HepG2 (cell line): ENCODE results near the gene UBE2U. TPM values are rescaled to one million over a fixed set of nuclear protein-coding genes. Genes with fewer than 3 reads are reported as not detected.

Experiments
- ATAC-seq: fragments of 200-7000 bp; cut with Tn5 transposase; 3 replicates; pipeline ENCODE4 v1.9.1; 2020; ENCODE audit warnings: mild to moderate bottlenecking, moderate library complexity
- BruUV-seq: library from RNA; stranded (reverse); fragments of 400-500 nt; replicated peaks from 2 replicates; lab custom pipeline; 2021; lab: Mats Ljungman, UMichigan
- CTCF ChIA-PET: fragments of 300-600 bp; formaldehyde crosslinking; extraction: SDS; loops from one replicate; lab custom pipeline; 2021; ENCODE audit warnings: low total read pairs, inconsistent platforms, low intra/inter-chr PET ratio; lab: Yijun Ruan, JAX
- POLR2A ChIA-PET: fragments of 350-600 bp; sonication (Branson Sonifier 250); formaldehyde crosslinking; loops from one replicate; lab custom pipeline; 2020; ENCODE audit warnings: antibody characterized with exemption, inconsistent platforms; lab: Yijun Ruan, JAX
- DNase-seq: peaks from one replicate; pipeline ENCODE4 v3.0.0-alpha.2; 2015; ENCODE audit warnings: low spot score
- FAIRE-seq: peaks from 3 replicates; lab custom pipeline; 2011; peaks lifted over from hg19 to GRCh38; lab: Jason Lieb, UNC
- H2AFZ ChIP-seq: one replicate; pipeline ENCODE4 v1.6.1; 2011; ENCODE audit warnings: low read length, inconsistent platforms
- H3K27ac ChIP-seq: fragments of 300-600 bp; 3 replicates; pipeline ENCODE4 v1.8.0; 2011; ENCODE audit warnings: mixed run types, mild to moderate bottlenecking, mixed read lengths, low read length, inconsistent platforms; ENCODE audit not compliant: insufficient read depth; ENCODE audit errors: extremely low read length
- H3K27me3 ChIP-seq, 2 experiments: fragments of 200-600 bp in 1 of 2; 2 replicates in 1 of 2; 3 replicates in 1 of 2; pipeline versions ENCODE4 v1.6.0 to v1.8.0; 2011; ENCODE audit warnings: low read length in 2 of 2, mild to moderate bottlenecking in 2 of 2, moderate library complexity in 2 of 2, inconsistent platforms in 1 of 2; ENCODE audit not compliant: insufficient read depth in 2 of 2, control insufficient read depth in 1 of 2
- H3K36me3 ChIP-seq, 2 experiments: fragments of 200-600 bp in 1 of 2; replicated peaks in 1 of 2; 2 replicates in 1 of 2; 3 replicates in 1 of 2; pipeline versions ENCODE4 v1.5.1 to v1.8.0; 2011; ENCODE audit warnings: low read length in 2 of 2, inconsistent platforms in 1 of 2; ENCODE audit not compliant: insufficient read depth in 2 of 2, control insufficient read depth in 1 of 2
- H3K4me1 ChIP-seq: 2 replicates; pipeline ENCODE4 v1.5.1; 2012; ENCODE audit warnings: low read length, inconsistent platforms; ENCODE audit not compliant: insufficient read depth
- H3K4me2 ChIP-seq: 2 replicates; pipeline ENCODE4 v1.6.0; 2011; ENCODE audit warnings: low read depth, low read length, inconsistent platforms
- H3K4me3 ChIP-seq, 3 experiments: fragments of 200-600 bp in 1 of 3; sonication (generic), shearing (Covaris generic) in 1 of 3; replicated peaks in 1 of 3; 2 replicates each; pipeline ENCODE4 v1.5.1; 2011 to 2016; ENCODE audit warnings: low read length in 3 of 3, inconsistent platforms in 2 of 3, low read depth in 2 of 3, mild to moderate bottlenecking in 2 of 3, control low read depth in 1 of 3, mixed read lengths in 1 of 3; ENCODE audit not compliant: insufficient read depth in 1 of 3
- H3K79me2 ChIP-seq: one replicate; pipeline ENCODE4 v1.6.1; 2011; ENCODE audit warnings: low read length, inconsistent platforms; ENCODE audit not compliant: insufficient read depth
- H3K9ac ChIP-seq: 2 replicates; pipeline ENCODE4 v1.6.0; 2011; ENCODE audit warnings: mild to moderate bottlenecking, low read depth, low read length, inconsistent platforms; ENCODE audit not compliant: insufficient read depth
- H3K9me3 ChIP-seq: 2 replicates; pipeline ENCODE4 v1.5.1; 2012; ENCODE audit warnings: mild to moderate bottlenecking, low read length
- H4K20me1 ChIP-seq: 2 replicates; pipeline ENCODE4 v1.6.0; 2011; ENCODE audit warnings: inconsistent platforms, mild to moderate bottlenecking, low read length, moderate library complexity; ENCODE audit not compliant: insufficient read depth
- JARID2 ChIP-seq: sonication (generic); formaldehyde crosslinking; IDR thresholded peaks from 2 replicates; pipeline ENCODE4 v1.8.1; 2023; ENCODE audit warnings: missing genetic modification reagents, inconsistent platforms; ENCODE audit not compliant: insufficient replicate concordance
- KAT7 ChIP-seq: IDR thresholded peaks from 2 replicates; pipeline ENCODE4 v1.6.1; 2018; ENCODE audit warnings: borderline replicate concordance, missing compliant biosample characterization
- KLF12 ChIP-seq: sonication (generic); formaldehyde crosslinking; IDR thresholded peaks from 2 replicates; pipeline ENCODE4 v1.4.0; 2020; ENCODE audit warnings: missing genetic modification reagents, borderline replicate concordance
- MAFG ChIP-seq: sonication (generic); formaldehyde crosslinking; IDR thresholded peaks from 2 replicates; pipeline ENCODE4 v1.5.1; 2020; ENCODE audit warnings: mild to moderate bottlenecking, missing genetic modification reagents
- PRDM4 ChIP-seq: sonication (generic); formaldehyde crosslinking; IDR thresholded peaks from 2 replicates; pipeline ENCODE4 v1.9.0; 2021; ENCODE audit warnings: missing genetic modification reagents, borderline replicate concordance
- SCMH1 ChIP-seq: sonication (generic); formaldehyde crosslinking; IDR thresholded peaks from 2 replicates; pipeline ENCODE4 v1.9.0; 2021; ENCODE audit warnings: missing genetic modification reagents, mild to moderate bottlenecking, borderline replicate concordance
- ZNF232 ChIP-seq: sonication (generic); formaldehyde crosslinking; IDR thresholded peaks from 2 replicates; pipeline ENCODE4 v1.4.0; 2020; ENCODE audit warnings: missing genetic modification reagents, borderline replicate concordance
- ZNF567 ChIP-seq: sonication (generic); formaldehyde crosslinking; IDR thresholded peaks from 2 replicates; pipeline ENCODE4 v1.8.1; 2023; ENCODE audit warnings: mild to moderate bottlenecking, missing genetic modification reagents, borderline replicate concordance
- ZNF678 ChIP-seq: sonication (generic); formaldehyde crosslinking; IDR thresholded peaks from 2 replicates; pipeline ENCODE4 v1.4.0; 2020; ENCODE audit warnings: mild to moderate bottlenecking, missing genetic modification reagents
- WGBS: methylation state at CpG from one replicate; pipeline ENCODE4 v1.1.6; 2017; ENCODE audit warnings: low lambda C conversion rate; 5-methylcytosine and 5-hydroxymethylcytosine counted together
- in situ Hi-C: cut with HindIII; loops from 2 replicates; pipeline ENCODE4 v1.10.0; 2017; ENCODE audit warnings: low pct_unique_long_range_greater_than_20kb; ENCODE audit not compliant: extremely low pct_ligation_motif_present
- intact Hi-C: fragments of 100-400 bp; cut with micrococcal nuclease; formaldehyde crosslinking; loops from one replicate; pipeline ENCODE4 v1.10.0; 2022; ENCODE audit not compliant: unreplicated experiment
- polyA plus RNA-seq, 8 experiments: library from polyadenylated mRNA; depleted of rRNA in 3 of 8; stranded (reverse) in 7 of 8; unstranded in 1 of 8; fragments of >200 nt; fragmentation: Illumina TruSeq in 4 of 8; extraction: Trizol in 4 of 8; gene quantifications; 2 replicates each; pipeline versions ENCODE4 v1.2.1 to v1.2.3, GENCODE V29; 2011 to 2016; ENCODE audit warnings: low read depth in 4 of 8, missing spikeins in 1 of 8, mixed read lengths in 1 of 8; ENCODE audit not compliant: insufficient read depth in 1 of 8
- total RNA-seq, 5 experiments: library from RNA; depleted of rRNA; stranded (reverse); fragments of >200 nt; fragmentation: Illumina TruSeq; extraction: Trizol; gene quantifications; 2 replicates each; pipeline ENCODE4 v1.2.3, GENCODE V29; 2016; ENCODE audit warnings: low read depth in 1 of 5
- TF ChIP-seq, protein P1 (sequence below): sonication (generic); formaldehyde crosslinking; IDR thresholded peaks from 2 replicates; pipeline ENCODE4 v1.4.0; 2020; ENCODE audit warnings: missing genetic modification reagents
- TF ChIP-seq, protein P2 (sequence below): sonication (generic); formaldehyde crosslinking; IDR thresholded peaks from 2 replicates; pipeline ENCODE4 v1.4.0; 2020; ENCODE audit warnings: low read depth, missing genetic modification reagents

Gene UBE2U
- total and polyA plus RNA-seq, 2 of the 13 experiments (the other 11 are each of a cell fraction or from before 2014, with no cell fraction given), result not detected

DNA sequence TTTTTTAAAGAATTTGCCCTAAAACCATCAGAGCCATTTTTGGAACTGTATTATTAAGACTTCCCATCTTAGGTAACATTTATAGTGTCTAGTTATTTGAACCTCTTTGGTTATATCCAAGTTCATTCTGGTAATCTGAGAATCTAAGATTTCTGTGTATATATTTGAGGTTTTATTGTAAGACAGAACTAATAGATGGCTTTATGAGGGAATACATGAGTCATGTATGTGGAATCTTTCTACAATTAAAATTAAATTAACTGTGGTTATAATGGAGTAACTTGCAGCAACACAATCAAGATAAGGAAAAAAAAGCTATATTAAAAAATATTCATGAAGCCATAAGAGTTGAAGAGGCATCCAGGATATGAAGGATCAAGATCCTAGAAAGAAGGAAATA is 92.1 kb downstream of the UBE2U start:
- Histone ChIP-seq H3K9me3 (no peaks in the 10 kb centered on the region), H3K79me2 (no peaks in the 10 kb centered on the region), H3K36me3 (no peaks in the 10 kb centered on the region), H4K20me1 (no peaks in the 10 kb centered on the region), H3K27me3 (no peaks in the 10 kb centered on the region)
- intact Hi-C loops, result no loop called here
- CTCF ChIA-PET, result no interaction called here
- no peak for TF ChIP-seq KAT7
- TF ChIP-seq, all 625 proteins: peak for 0
- no peak for FAIRE-seq
- Histone ChIP-seq H3K4me2 (no peak overlapping the region), H3K4me1 (no peaks in the 10 kb centered on the region), H3K4me3 (no peak overlapping the region), H2AFZ (no peak overlapping the region), H3K9ac (no peak overlapping the region), H3K27ac (no peak overlapping the region)
- ATAC-seq, result no peak
- in situ Hi-C loops, result no loop called here
- DNase-seq, result no peak
- BruUV-seq, result no TSS peak
- POLR2A ChIA-PET, result no interaction called here

DNA sequence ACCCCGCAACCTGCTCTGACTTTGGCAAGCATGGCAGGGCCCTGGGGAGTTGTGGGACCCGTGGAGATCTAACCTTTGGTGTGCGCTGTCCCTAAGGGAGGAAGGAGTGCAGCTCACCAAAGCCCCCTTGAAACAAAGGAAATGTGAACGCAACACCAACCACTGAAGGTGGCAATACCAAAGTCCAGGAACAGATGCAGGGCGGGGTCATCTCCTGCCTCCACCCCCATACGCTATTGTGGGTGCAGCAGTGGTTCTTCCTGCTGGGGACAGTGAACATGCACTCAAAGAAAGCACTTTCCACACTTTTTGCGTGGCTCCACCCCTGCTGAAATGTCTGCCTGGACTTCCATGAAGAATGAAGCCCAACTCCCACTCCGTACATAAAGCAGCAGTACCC is 93.0 kb downstream of the UBE2U start:
- H3K4me1 ChIP-seq, result no peaks in the 10 kb centered on the region
- H3K79me2 ChIP-seq, result no peaks in the 10 kb centered on the region
- WGBS, result 0% methylated on average over 4 of the region's 8 CpGs
- no peaks in the 10 kb centered on the region for H3K36me3 ChIP-seq
- H4K20me1 ChIP-seq, result no peaks in the 10 kb centered on the region
- DNase-seq (no peak), FAIRE-seq (no peak), ATAC-seq (no peak)
- no peak overlapping the region for H3K4me3 ChIP-seq
- in situ Hi-C loops, result no loop called here
- H3K27me3 ChIP-seq, result no peaks in the 10 kb centered on the region
- no peaks in the 10 kb centered on the region for H3K9me3 ChIP-seq
- intact Hi-C loops, result no loop called here
- ChIA-PET POLR2A (no interaction called here), CTCF (no interaction called here)
- BruUV-seq, result no TSS peak
- H3K9ac ChIP-seq, result no peak overlapping the region
- H3K27ac ChIP-seq, result no peak overlapping the region
- no peak overlapping the region for H3K4me2 ChIP-seq
- no peak overlapping the region for H2AFZ ChIP-seq
- TF ChIP-seq PRDM4 (CRISPR knock-in tag) (no peak), SCMH1 (CRISPR knock-in tag) (no peak), KLF12 (no peak), ZNF678 (CRISPR knock-in tag) (no peak), MAFG (no peak), ZNF232 (CRISPR knock-in tag) (no peak), ZNF567 (CRISPR knock-in tag) (no peak), JARID2 (CRISPR knock-in tag) (no peak)
- TF ChIP-seq, protein P1, sequence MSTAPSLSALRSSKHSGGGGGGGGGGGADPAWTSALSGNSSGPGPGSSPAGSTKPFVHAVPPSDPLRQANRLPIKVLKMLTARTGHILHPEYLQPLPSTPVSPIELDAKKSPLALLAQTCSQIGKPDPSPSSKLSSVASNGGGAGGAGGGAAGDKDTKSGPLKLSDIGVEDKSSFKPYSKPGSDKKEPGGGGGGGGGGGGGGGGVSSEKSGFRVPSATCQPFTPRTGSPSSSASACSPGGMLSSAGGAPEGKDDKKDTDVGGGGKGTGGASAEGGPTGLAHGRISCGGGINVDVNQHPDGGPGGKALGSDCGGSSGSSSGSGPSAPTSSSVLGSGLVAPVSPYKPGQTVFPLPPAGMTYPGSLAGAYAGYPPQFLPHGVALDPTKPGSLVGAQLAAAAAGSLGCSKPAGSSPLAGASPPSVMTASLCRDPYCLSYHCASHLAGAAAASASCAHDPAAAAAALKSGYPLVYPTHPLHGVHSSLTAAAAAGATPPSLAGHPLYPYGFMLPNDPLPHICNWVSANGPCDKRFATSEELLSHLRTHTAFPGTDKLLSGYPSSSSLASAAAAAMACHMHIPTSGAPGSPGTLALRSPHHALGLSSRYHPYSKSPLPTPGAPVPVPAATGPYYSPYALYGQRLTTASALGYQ (CRISPR knock-in tag), result no peak
- TF ChIP-seq, protein P2, sequence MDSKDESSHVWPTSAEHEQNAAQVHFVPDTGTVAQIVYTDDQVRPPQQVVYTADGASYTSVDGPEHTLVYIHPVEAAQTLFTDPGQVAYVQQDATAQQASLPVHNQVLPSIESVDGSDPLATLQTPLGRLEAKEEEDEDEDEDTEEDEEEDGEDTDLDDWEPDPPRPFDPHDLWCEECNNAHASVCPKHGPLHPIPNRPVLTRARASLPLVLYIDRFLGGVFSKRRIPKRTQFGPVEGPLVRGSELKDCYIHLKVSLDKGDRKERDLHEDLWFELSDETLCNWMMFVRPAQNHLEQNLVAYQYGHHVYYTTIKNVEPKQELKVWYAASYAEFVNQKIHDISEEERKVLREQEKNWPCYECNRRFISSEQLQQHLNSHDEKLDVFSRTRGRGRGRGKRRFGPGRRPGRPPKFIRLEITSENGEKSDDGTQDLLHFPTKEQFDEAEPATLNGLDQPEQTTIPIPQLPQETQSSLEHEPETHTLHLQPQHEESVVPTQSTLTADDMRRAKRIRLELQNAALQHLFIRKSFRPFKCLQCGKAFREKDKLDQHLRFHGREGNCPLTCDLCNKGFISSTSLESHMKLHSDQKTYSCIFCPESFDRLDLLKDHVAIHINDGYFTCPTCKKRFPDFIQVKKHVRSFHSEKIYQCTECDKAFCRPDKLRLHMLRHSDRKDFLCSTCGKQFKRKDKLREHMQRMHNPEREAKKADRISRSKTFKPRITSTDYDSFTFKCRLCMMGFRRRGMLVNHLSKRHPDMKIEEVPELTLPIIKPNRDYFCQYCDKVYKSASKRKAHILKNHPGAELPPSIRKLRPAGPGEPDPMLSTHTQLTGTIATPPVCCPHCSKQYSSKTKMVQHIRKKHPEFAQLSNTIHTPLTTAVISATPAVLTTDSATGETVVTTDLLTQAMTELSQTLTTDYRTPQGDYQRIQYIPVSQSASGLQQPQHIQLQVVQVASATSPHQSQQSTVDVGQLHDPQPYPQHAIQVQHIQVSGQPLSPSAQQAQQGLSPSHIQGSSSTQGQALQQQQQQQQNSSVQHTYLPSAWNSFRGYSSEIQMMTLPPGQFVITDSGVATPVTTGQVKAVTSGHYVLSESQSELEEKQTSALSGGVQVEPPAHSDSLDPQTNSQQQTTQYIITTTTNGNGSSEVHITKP (CRISPR knock-in tag), result no peak
